Glutamatergic neuron (in vitro differentiated cells): Measurements from ENCODE around the gene MED16. TPM values are rescaled to one million over a fixed set of nuclear protein-coding genes. Genes with fewer than 3 reads are reported as not detected.
"Not testable (repeated sequence)": the region's sequence is repeated elsewhere in the genome, so short reads cannot be mapped to it uniquely, and the experiment has no call there.

Source experiments
- DNase-seq: peaks from one replicate; pipeline ENCODE4 v3.0.0; 2022
- H3K27ac Mint-ChIP-seq: one replicate; pipeline ENCODE4 v1.8.0; 2020; ENCODE audit warnings: mild to moderate bottlenecking, mixed read lengths, inconsistent platforms; ENCODE audit not compliant: unreplicated experiment
- H3K27me3 Mint-ChIP-seq: one replicate; pipeline ENCODE4 v1.8.0; 2020; ENCODE audit warnings: mild to moderate bottlenecking, moderate library complexity, mixed read lengths, inconsistent platforms; ENCODE audit not compliant: unreplicated experiment
- H3K36me3 Mint-ChIP-seq: one replicate; pipeline ENCODE4 v1.8.0; 2020; ENCODE audit warnings: mild to moderate bottlenecking, mixed read lengths, inconsistent platforms; ENCODE audit not compliant: unreplicated experiment
- H3K4me1 Mint-ChIP-seq: one replicate; pipeline ENCODE4 v1.8.0; 2020; ENCODE audit warnings: mild to moderate bottlenecking, low read depth, mixed read lengths, inconsistent platforms; ENCODE audit not compliant: unreplicated experiment
- H3K4me3 Mint-ChIP-seq: one replicate; pipeline ENCODE4 v1.8.0; 2020; ENCODE audit warnings: mild to moderate bottlenecking, mixed read lengths, inconsistent platforms; ENCODE audit not compliant: unreplicated experiment
- H3K9me3 Mint-ChIP-seq: one replicate; pipeline ENCODE4 v1.8.0; 2020; ENCODE audit warnings: mild to moderate bottlenecking, moderate library complexity, mixed read lengths, inconsistent platforms; ENCODE audit not compliant: unreplicated experiment
- CTCF ChIP-seq: fragments of 200-600 bp; sonication (generic); IDR thresholded peaks from one replicate; pipeline ENCODE4 v1.5.0; 2021; ENCODE audit not compliant: partially characterized antibody, unreplicated experiment
- total RNA-seq: library from RNA; stranded (reverse); fragmentation: NEBNext Ultra II Directional; extraction: Animal tissue kit (Norgen Biotek cat#: 25700); gene quantifications from one replicate; pipeline ENCODE4 v1.2.1, GENCODE V29; 2021; ENCODE audit not compliant: unreplicated experiment

MED16 gene
- total RNA-seq, 1 donor from 2014 or later = 65.0 TPM

DNA sequence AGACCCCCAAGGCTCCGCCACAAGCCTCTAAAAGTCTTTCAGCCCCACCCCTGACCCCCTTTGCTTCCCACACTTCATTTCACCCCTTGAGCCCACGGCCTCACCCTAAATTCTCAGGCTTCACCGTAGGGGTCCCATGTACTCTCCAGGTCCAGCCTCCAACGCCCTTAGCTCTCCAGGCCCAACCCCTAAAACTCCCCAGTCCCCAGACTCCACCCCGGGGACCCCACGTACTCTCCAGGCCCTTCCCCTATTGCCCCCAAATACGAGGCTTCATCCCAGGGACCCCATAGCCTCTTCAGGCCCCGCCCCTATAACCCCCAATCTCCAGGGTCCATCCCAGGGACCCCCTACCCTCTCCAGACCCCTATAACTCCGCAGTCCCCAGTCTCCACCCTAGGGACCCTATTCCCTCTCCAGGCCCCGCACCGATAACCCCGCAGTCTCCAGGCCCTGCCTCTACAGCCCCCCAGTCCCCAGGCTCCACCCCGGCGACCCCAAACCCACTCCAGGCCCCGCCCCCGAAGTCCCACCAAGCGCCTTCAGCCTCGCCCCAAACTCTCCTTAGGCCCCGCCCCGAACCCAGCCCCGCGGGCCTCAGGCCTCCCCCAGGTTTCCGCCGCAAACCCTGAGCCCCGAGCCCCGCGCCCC is 619 bp downstream of the MED16 start:
- H3K27me3 Mint-ChIP-seq = peaks cover 13% of the 10 kb centered on the region
- peaks cover 3% of the 10 kb centered on the region for H3K4me1 Mint-ChIP-seq
- peaks cover 19% of the 10 kb centered on the region for H3K9me3 Mint-ChIP-seq
- peak overlapping the region; percentile 12 for H3K27ac Mint-ChIP-seq
- TF ChIP-seq CTCF = no peak
- DNase-seq = peak; percentile 55
- H3K4me3 Mint-ChIP-seq = peak overlapping the region; percentile 82
- no peaks in the 10 kb centered on the region for H3K36me3 Mint-ChIP-seq

GRCh38 chr19:891421-892200 is 1.4 kb downstream of the MED16 start:
- peaks cover 18% of the 10 kb centered on the region for H3K9me3 Mint-ChIP-seq
- not testable (repeated sequence) for H3K36me3 Mint-ChIP-seq, H3K27ac Mint-ChIP-seq, H3K4me1 Mint-ChIP-seq, DNase-seq
- peaks cover 11% of the 10 kb centered on the region for H3K27me3 Mint-ChIP-seq
- peak overlapping the region; percentile 82 for H3K4me3 Mint-ChIP-seq

GRCh38 chr19:890831-891230 is 2.2 kb downstream of the MED16 start:
- Mint-ChIP-seq H3K27me3 (peaks cover 11% of the 10 kb centered on the region), H3K4me1 (peaks cover 3% of the 10 kb centered on the region), H3K4me3 (peak overlapping the region; percentile 52), H3K27ac (peak overlapping the region; percentile 43), H3K36me3 (no peaks in the 10 kb centered on the region), H3K9me3 (peaks cover 18% of the 10 kb centered on the region)
- DNase-seq = no peak
- TF ChIP-seq CTCF = no peak

GRCh38 chr19:889662-890295 is 3.2 kb downstream of the MED16 start:
- no peak overlapping the region for H3K4me3 Mint-ChIP-seq
- H3K36me3 Mint-ChIP-seq = no peaks in the 10 kb centered on the region
- H3K4me1 Mint-ChIP-seq = peaks cover 3% of the 10 kb centered on the region
- H3K9me3 Mint-ChIP-seq = peaks cover 15% of the 10 kb centered on the region
- H3K27me3 Mint-ChIP-seq = peaks cover 11% of the 10 kb centered on the region
- DNase-seq = no peak
- no peak for TF ChIP-seq CTCF
- no peak overlapping the region for H3K27ac Mint-ChIP-seq

DNA sequence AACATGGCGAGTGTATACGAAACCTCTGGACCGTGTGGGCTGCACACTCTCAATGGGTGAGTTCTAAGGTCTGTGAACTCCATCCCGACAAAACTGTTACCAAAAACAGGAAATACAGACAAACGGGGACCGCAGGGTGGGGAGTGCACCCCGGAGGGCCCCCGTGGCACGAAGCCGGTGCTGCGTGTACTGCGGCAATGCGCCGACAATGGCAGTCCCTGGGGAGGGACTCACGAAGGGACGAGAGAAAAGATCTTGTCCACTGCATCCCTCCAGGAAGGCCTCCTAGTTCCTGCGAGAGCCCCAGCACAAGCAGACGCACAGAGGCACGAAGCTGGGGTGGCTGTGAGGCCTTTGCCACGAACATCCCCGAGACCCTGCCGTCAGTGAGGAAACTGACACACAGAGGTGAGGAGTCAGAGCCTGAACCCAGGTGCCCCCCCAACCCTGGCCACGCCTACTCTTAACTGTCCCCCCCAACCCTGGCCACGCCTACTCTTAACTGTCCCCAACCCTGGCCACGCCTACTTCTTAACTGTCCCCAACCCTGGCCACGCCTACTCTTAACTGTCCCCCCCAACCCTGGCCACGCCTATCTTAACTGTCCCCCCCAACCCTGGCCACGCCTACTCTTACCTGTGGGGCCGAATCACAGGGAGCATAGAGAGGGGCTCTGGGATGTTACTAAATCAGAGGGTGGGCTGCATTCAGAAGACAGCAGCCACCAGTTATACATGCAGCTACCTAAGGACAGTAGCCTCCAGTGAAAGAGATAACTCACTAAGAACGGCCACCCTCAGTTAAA is 4.2 kb downstream of the MED16 start:
- peaks cover 13% of the 10 kb centered on the region for H3K9me3 Mint-ChIP-seq
- H3K4me1 Mint-ChIP-seq = peaks cover 3% of the 10 kb centered on the region
- DNase-seq = no peak
- H3K27me3 Mint-ChIP-seq = peaks cover 7% of the 10 kb centered on the region
- TF ChIP-seq CTCF = no peak
- no peaks in the 10 kb centered on the region for H3K36me3 Mint-ChIP-seq
- H3K27ac Mint-ChIP-seq = no peak overlapping the region
- H3K4me3 Mint-ChIP-seq = no peak overlapping the region
